Calu3 (cell line): ENCODE measurements around the gene DET1. TPM values are rescaled to one million over a fixed set of nuclear protein-coding genes. Genes with fewer than 3 reads are reported as not detected.

Experiments
- BruUV-seq: library from RNA; stranded (reverse); fragments of 400-500 nt; replicated peaks from 2 replicates; lab custom pipeline; 2021; lab: Mats Ljungman, UMichigan
- CTCF ChIA-PET: fragments of 300-600 bp; sonication (Branson Sonifier 250); formaldehyde crosslinking; loops from one replicate; lab custom pipeline; 2022; ENCODE audit warnings: antibody characterized with exemption; lab: Charles Lee
- DNase-seq: peaks from one replicate; pipeline ENCODE4 v3.0.0; 2022
- H3K27ac Mint-ChIP-seq: one replicate; pipeline ENCODE4 v1.8.0; 2022; ENCODE audit warnings: mixed read lengths; ENCODE audit not compliant: unreplicated experiment
- H3K27me3 Mint-ChIP-seq: one replicate; pipeline ENCODE4 v1.8.0; 2022; ENCODE audit warnings: mixed read lengths; ENCODE audit not compliant: unreplicated experiment
- H3K36me3 Mint-ChIP-seq: one replicate; pipeline ENCODE4 v1.8.0; 2022; ENCODE audit warnings: mild to moderate bottlenecking, moderate library complexity, mixed read lengths; ENCODE audit not compliant: insufficient read depth, unreplicated experiment
- H3K4me1 Mint-ChIP-seq: one replicate; pipeline ENCODE4 v1.8.0; 2022; ENCODE audit warnings: mild to moderate bottlenecking, low read depth, mixed read lengths; ENCODE audit not compliant: unreplicated experiment
- H3K4me3 Mint-ChIP-seq: one replicate; pipeline ENCODE4 v1.8.0; 2022; ENCODE audit warnings: mild to moderate bottlenecking, low read depth, moderate library complexity, mixed read lengths; ENCODE audit not compliant: unreplicated experiment
- H3K9me3 Mint-ChIP-seq: one replicate; pipeline ENCODE4 v1.8.0; 2022; ENCODE audit warnings: low read depth, mixed read lengths; ENCODE audit not compliant: unreplicated experiment
- CTCF ChIP-seq: fragments of 200-600 bp; IDR thresholded peaks from one replicate; pipeline ENCODE4 v1.8.0; 2022; ENCODE audit warnings: antibody characterized with exemption; ENCODE audit not compliant: unreplicated experiment
- intact Hi-C: fragments of 100-400 bp; cut with micrococcal nuclease; formaldehyde crosslinking; loops from one replicate; pipeline ENCODE4 v1.10.0; 2022; ENCODE audit not compliant: unreplicated experiment
- total RNA-seq: library from RNA; stranded (reverse); gene quantifications from 2 replicates; pipeline ENCODE4 v1.2.3, GENCODE V29; 2022

The DET1 gene
- total RNA-seq, 1 experiment from 2014 or later, result 4.2 TPM

DNA sequence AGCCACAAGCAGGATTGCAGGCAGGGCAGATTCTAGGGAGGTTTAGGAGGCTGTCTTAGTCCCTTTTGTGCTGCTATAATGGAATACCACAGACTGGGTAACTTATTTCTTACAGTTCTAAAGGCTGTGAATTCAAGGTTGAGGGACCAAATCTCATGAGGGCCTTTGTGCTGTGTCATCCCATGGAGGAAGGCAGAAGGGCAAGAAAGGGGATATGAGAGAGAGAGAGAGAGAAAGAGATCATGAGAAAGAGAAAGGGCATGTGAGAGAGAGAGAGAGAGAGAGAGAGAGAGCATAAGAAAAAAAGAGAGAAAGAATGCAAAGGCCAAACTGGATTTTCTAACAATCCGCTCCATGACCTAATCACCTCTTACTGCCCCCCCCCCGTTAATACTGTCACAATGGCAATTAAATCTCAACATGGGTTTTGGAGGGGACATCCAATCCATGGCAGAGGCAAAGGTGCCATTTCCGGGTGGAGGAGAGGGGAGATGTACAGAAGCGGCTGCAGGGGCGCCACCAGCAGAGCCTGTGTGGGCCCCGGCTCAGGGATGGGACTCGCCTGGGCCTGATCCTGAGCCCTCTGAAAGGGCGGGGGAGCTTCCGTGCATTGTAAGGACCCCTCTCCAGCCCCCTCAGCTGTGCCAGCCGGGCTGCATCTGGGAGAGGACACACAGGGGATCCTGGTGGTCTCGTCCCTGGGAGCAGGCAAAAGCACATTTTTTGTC is 58.5 kb downstream of the DET1 start:
- H3K4me1 Mint-ChIP-seq, result no peaks in the 10 kb centered on the region

DNA sequence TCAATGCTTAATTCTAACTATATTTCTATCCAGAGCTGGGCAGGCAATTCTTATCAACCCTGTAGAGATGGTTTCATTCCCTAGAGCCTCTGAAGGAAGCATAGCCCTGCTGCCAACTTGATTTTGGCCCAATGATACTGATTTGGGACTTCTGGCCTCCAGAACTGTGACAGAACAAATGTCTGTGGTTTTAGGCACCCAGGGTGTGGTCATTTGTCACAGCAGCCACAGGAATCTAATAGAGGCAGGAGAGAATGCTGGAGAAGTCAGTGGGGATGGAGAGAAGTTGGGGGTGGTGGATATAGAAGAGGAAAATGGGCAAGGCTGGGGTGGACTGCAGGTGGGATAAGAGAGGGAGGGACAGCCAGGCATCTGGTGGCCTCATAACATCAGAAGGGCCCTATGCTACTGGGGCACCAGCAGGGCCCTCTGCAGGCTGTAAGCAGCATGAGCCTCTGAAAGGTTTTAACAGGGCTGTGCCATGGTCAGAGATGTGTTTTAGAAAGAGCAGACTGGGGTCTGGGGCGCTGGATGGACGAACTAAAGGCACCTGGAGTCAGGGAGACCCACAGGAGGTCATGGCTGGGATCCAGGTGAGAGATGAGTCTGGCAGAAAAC is 59.2 kb downstream of the DET1 start:
- BruUV-seq, result no TSS peak

More for the DNA sequence above, 58.5 kb downstream of the DET1 start:
- Mint-ChIP-seq H3K4me3 (no peak overlapping the region), H3K36me3 (peaks cover 5% of the 10 kb centered on the region), H3K27ac (no peak overlapping the region), H3K9me3 (no peaks in the 10 kb centered on the region), H3K27me3 (no peaks in the 10 kb centered on the region)
- BruUV-seq, result no TSS peak
- DNase-seq, result no peak
- TF ChIP-seq CTCF, result no peak
- intact Hi-C loops, result no loop called here
- CTCF ChIA-PET, result no interaction called here

DNA sequence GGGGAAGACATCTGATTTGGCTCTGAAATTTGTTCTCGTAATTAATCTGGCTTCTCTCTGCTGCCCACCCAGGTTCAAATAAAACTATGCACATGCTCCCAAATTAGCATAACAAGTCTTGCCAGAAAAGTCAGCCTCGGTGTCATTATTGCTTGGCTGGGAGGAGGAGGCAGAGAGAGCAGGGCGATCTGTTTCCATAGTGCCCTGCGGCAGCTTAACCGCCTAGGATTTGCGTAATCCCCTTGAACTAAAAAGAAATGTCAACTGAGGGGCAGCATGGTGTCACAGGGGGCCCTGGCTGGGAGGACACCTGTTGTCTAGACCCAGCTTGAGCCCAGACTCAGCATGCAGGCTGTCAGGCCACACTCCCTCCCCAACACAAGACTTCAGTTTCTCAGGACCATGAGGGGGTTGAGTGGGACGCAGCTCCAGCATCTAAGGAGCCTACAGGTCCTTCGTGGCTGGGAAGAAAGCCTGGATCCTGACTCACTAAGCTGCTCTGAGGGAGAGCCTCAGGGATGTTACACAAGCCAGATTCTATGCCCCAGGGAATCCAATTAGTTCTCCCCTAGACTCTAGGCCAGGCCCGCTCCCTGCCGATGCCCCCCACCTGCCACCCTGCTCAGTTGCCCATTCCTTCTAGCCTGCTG is 61.7 kb downstream of the DET1 start:
- intact Hi-C loops, result no loop called here
- Mint-ChIP-seq H3K27ac (no peak overlapping the region), H3K4me3 (no peak overlapping the region), H3K9me3 (no peaks in the 10 kb centered on the region), H3K36me3 (no peaks in the 10 kb centered on the region), H3K4me1 (no peaks in the 10 kb centered on the region), H3K27me3 (no peaks in the 10 kb centered on the region)
- DNase-seq, result no peak
- CTCF ChIA-PET, result interaction anchor here (0.6 kb wide), 1 partner anchor 454 kb away, joined by 3 read pairs; no protein-coding TSS in a partner anchor
- TF ChIP-seq CTCF, result no peak
- no TSS peak for BruUV-seq

More for the DNA sequence above, 59.2 kb downstream of the DET1 start:
- Mint-ChIP-seq H3K36me3 (peaks cover 5% of the 10 kb centered on the region), H3K9me3 (no peaks in the 10 kb centered on the region), H3K4me1 (no peaks in the 10 kb centered on the region), H3K27me3 (no peaks in the 10 kb centered on the region), H3K4me3 (no peak overlapping the region), H3K27ac (no peak overlapping the region)
- intact Hi-C loops, result no loop called here
- CTCF ChIA-PET, result no interaction called here
- no peak for DNase-seq
- no peak for TF ChIP-seq CTCF

- Mint-ChIP-seq H3K4me3 (no peak overlapping the region), H3K9me3 (no peaks in the 10 kb centered on the region), H3K27me3 (no peaks in the 10 kb centered on the region), H3K27ac (no peak overlapping the region), H3K36me3 (no peaks in the 10 kb centered on the region), H3K4me1 (no peaks in the 10 kb centered on the region)
- intact Hi-C loops, result no loop called here
- no peak for DNase-seq
- BruUV-seq, result no TSS peak
- TF ChIP-seq CTCF, result no peak
- CTCF ChIA-PET, result interaction anchor here (0.6 to 1.1 kb wide), 3 partner anchors 32 to 162 kb away, joined by 3 to 4 read pairs (median 3); no protein-coding TSS in a partner anchor
These were observed 64.2 kb downstream of the DET1 start for GRCh38 chr15:88482263-88482662.
